ENCODE data around the gene PAPSS1.
"Not testable (repeated sequence)": the region's sequence is repeated elsewhere in the genome, so short reads cannot be mapped to it uniquely, and the experiment has no call there.

PAPSS1 gene

GRCh38 chr4:107655289-107655688, 64.7 kb downstream of the PAPSS1 start:
- no peak overlapping the region for H3K4me3 ChIP-seq (ENCODE audit: low read length)
- TF ChIP-seq CTCF (conservative IDR thresholded peaks at IDR 0.05; ENCODE audit: low read depth, low read length): no peak
- no peak for DNase-seq (ENCODE audit: low read depth)

GRCh38 chr4:107654694-107655093, 65.3 kb downstream of the PAPSS1 start:
- TF ChIP-seq CTCF (conservative IDR thresholded peaks at IDR 0.05; ENCODE audit: low read depth, low read length): peak; percentile 6
- DNase-seq (ENCODE audit: low read depth): no peak
- no peak overlapping the region for H3K4me3 ChIP-seq (ENCODE audit: low read length)

- DNase-seq (ENCODE audit: low read depth); H3K4me3 ChIP-seq (ENCODE audit: low read length): not testable (repeated sequence)
Measured at GRCh38 chr4:107651408-107651807, 68.6 kb downstream of the PAPSS1 start.

GRCh38 chr4:107650251-107650650, 69.8 kb downstream of the PAPSS1 start:
- no peak for TF ChIP-seq CTCF (conservative IDR thresholded peaks at IDR 0.05; ENCODE audit: low read depth, low read length)
- DNase-seq (ENCODE audit: low read depth): no peak
- no peak overlapping the region for H3K4me3 ChIP-seq (ENCODE audit: low read length)

GRCh38 chr4:107648178-107648991, 71.6 kb downstream of the PAPSS1 start:
- no peak for TF ChIP-seq CTCF (conservative IDR thresholded peaks at IDR 0.05; ENCODE audit: low read depth, low read length)
- no peak overlapping the region for H3K4me3 ChIP-seq (ENCODE audit: low read length)
- no peak for DNase-seq (ENCODE audit: low read depth)

GRCh38 chr4:107647591-107647990, 72.4 kb downstream of the PAPSS1 start:
- TF ChIP-seq CTCF (conservative IDR thresholded peaks at IDR 0.05; ENCODE audit: low read depth, low read length): no peak
- DNase-seq (ENCODE audit: low read depth): no peak
- no peak overlapping the region for H3K4me3 ChIP-seq (ENCODE audit: low read length)

- H3K4me3 ChIP-seq (ENCODE audit: low read length): no peak overlapping the region
- no peak for TF ChIP-seq CTCF (conservative IDR thresholded peaks at IDR 0.05; ENCODE audit: low read depth, low read length)
- no peak for DNase-seq (ENCODE audit: low read depth)
Measured at GRCh38 chr4:107645604-107646003, 74.4 kb downstream of the PAPSS1 start.
